GM19372 (cell line): ENCODE measurements around the gene MRFAP1L1.

ENCODE experiments used
- ATAC-seq: cut with Tn5 transposase; IDR thresholded peaks from one replicate; pipeline ENCODE4 v1.9.1; 2021; ENCODE audit warnings: mild to moderate bottlenecking, low read depth, moderate library complexity; ENCODE audit not compliant: unreplicated experiment

The MRFAP1L1 gene

GRCh38 chr4:6672131-6672530 is 37.5 kb downstream of the MRFAP1L1 start:
- ATAC-seq: no peak

GRCh38 chr4:6671648-6672047 is 38.0 kb downstream of the MRFAP1L1 start:
- ATAC-seq: no peak

- no peak for ATAC-seq
These were observed 41.3 kb downstream of the MRFAP1L1 start for GRCh38 chr4:6668391-6668790.

GRCh38 chr4:6665320-6665654 is 44.4 kb downstream of the MRFAP1L1 start:
- no peak for ATAC-seq

GRCh38 chr4:6663596-6664393 is 45.9 kb downstream of the MRFAP1L1 start:
- no peak for ATAC-seq

GRCh38 chr4:6662591-6662990 is 47.1 kb downstream of the MRFAP1L1 start:
- ATAC-seq: no peak

- no peak for ATAC-seq
These were observed 49.2 kb downstream of the MRFAP1L1 start for GRCh38 chr4:6660430-6660829.

GRCh38 chr4:6659897-6660296 is 49.8 kb downstream of the MRFAP1L1 start:
- no peak for ATAC-seq

GRCh38 chr4:6658597-6659075 is 51.0 kb downstream of the MRFAP1L1 start:
- ATAC-seq: no peak

GRCh38 chr4:6658209-6658595 is 51.5 kb downstream of the MRFAP1L1 start:
- no peak for ATAC-seq
